ENCODE measurements around the gene PCDHA2.

DNA sequence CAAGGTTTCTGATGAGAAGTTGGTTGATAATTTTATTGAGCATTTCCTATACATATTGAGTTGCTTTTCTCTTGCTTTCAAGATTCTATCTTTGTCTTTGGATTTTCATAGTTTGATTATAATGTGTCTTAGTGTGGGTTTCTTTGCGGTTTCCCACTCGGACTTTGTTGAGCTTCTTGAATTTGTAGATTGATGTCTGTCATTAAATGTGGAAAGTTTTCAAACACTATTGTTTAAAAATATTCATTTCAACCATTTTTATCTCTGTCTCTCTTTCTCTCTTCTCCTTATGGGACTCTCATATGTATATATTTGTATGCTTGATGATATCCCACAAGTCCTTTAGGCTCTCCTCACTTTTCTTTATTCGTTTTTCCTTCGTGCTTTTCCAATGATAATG, 27.2 kb upstream of the PCDHA2 start:
- TF ChIP-seq EZH2 (IDR thresholded peaks at IDR 0.05; ENCODE audit: borderline replicate concordance, low read depth, low read length, severe bottlenecking) (no peak), POLR2AphosphoS5 (IDR thresholded peaks at IDR 0.05; ENCODE audit: insufficient read depth, low read depth, low read length) (no peak), POLR2A (IDR thresholded peaks at IDR 0.05; ENCODE audit: low read depth, low read length) (no peak), JUN (IDR thresholded peaks at IDR 0.05; ENCODE audit: borderline replicate concordance, insufficient read depth, insufficient read length, low read depth) (no peak)
- TF ChIP-seq, protein P1, sequence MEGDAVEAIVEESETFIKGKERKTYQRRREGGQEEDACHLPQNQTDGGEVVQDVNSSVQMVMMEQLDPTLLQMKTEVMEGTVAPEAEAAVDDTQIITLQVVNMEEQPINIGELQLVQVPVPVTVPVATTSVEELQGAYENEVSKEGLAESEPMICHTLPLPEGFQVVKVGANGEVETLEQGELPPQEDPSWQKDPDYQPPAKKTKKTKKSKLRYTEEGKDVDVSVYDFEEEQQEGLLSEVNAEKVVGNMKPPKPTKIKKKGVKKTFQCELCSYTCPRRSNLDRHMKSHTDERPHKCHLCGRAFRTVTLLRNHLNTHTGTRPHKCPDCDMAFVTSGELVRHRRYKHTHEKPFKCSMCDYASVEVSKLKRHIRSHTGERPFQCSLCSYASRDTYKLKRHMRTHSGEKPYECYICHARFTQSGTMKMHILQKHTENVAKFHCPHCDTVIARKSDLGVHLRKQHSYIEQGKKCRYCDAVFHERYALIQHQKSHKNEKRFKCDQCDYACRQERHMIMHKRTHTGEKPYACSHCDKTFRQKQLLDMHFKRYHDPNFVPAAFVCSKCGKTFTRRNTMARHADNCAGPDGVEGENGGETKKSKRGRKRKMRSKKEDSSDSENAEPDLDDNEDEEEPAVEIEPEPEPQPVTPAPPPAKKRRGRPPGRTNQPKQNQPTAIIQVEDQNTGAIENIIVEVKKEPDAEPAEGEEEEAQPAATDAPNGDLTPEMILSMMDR (IDR thresholded peaks at IDR 0.05; ENCODE audit: extremely low read depth in 1 of 2, insufficient read depth in 1 of 2, low read depth in 1 of 2, low read length in 2 of 2) = no peak

Data from endothelial cell of umbilical vein (primary cell).